Stimulated activated naive CD8-positive, alpha-beta T cell treated with anti-CD3 and anti-CD28 coated beads, Interleukin-15, Interleukin-2, amounts not matched to agents 100 ng/mL and 50 ng/mL, for 24 hours (primary cell): ENCODE data around the gene PLPPR1.
"Not testable (repeated sequence)": the region's sequence is repeated elsewhere in the genome, so short reads cannot be mapped to it uniquely, and the experiment has no call there.

ENCODE experiments used
- H3K27ac Mint-ChIP-seq: one replicate; pipeline ENCODE4 v1.8.0; 2021; ENCODE audit warnings: mild to moderate bottlenecking, mixed read lengths
- H3K27me3 Mint-ChIP-seq: one replicate; pipeline ENCODE4 v1.8.0; 2021; ENCODE audit warnings: mixed read lengths
- H3K36me3 Mint-ChIP-seq: one replicate; pipeline ENCODE4 v1.8.0; 2021; ENCODE audit warnings: low read depth, mixed read lengths
- H3K4me1 Mint-ChIP-seq: one replicate; pipeline ENCODE4 v1.8.0; 2021; ENCODE audit warnings: low read depth, mixed read lengths
- H3K4me3 Mint-ChIP-seq: one replicate; pipeline ENCODE4 v1.8.0; 2021; ENCODE audit warnings: mild to moderate bottlenecking, mixed read lengths
- H3K9me3 Mint-ChIP-seq: one replicate; pipeline ENCODE4 v1.8.0; 2021; ENCODE audit warnings: mixed read lengths

The PLPPR1 gene

DNA sequence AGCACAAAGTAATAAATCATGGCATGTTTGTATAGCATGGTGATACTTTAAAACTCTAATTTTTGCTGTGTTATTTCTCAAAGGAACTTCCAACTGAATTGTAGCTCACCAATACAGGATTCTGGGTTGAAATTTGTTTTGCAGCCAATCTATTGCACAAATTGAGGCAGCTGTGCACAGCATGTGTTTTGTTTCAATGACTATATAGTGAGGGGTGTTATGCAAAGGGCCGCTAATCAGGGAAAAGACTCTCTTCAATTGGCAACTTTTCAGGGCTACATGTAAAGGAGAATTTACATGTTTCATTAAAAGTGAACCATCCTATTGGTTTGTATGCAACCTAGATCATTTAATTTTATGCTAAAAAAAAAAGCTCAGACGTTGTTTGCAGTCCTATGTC lies 44.6 kb downstream of the PLPPR1 start:
- Mint-ChIP-seq H3K9me3 (no peaks in the 10 kb centered on the region), H3K36me3 (no peaks in the 10 kb centered on the region), H3K27me3 (no peaks in the 10 kb centered on the region), H3K4me3 (no peak overlapping the region), H3K4me1 (no peaks in the 10 kb centered on the region), H3K27ac (no peak overlapping the region)

DNA sequence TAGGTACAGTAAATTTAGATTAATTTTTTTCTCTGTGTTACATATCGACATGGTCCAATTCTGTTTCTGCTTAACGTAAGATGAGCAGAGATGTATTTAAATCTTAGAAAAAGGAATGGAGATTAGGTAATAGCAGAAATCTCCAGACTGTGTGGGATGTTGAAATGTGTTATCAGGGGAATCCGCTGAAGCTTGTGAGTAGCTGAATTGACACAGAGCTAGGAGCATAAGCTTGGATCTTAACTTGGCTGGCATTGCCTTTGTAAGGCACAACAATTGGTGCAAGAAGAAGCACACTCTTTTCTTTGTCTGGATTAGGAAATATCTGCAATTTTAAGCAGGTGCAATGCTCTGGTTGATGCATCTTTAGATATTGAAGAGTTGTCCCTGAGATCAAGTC lies 53.1 kb downstream of the PLPPR1 start:
- Mint-ChIP-seq H3K4me1 (no peaks in the 10 kb centered on the region), H3K27me3 (no peaks in the 10 kb centered on the region), H3K4me3 (no peak overlapping the region), H3K9me3 (no peaks in the 10 kb centered on the region), H3K27ac (no peak overlapping the region), H3K36me3 (no peaks in the 10 kb centered on the region)

DNA sequence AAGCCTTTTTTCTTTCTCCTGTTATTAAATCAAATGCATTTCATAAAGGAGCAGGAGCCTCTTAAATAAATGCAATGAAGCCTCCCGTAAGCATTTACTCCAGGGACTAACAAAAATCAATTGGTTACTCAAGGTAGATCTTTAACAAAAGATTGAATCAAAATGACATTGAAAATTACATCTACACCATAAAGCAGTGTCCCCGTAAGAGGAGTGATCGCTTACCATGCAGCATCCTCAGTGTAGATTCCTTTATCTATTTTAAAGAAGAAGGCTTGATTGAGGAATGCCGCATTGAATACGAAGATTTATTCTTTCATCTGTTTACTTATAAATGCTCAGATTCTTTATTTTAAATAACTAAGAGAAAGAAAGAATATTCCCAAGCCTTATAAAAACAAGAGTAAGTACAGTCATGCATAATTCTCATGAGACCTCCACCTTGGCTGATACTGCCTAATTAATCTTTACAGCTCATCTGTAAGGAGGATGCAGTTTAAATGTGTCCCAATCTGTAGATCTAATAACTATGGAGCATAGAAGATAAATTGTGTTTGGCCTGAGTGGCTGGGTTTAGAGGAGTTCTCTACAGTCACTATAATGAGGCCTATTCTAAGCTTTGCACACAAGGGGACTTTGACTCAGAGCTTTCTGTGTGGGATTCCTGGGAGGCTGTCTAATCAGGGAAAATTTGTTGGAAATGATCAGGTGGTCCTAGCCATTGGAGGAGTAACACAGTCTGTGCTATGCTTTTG lies 55.1 kb downstream of the PLPPR1 start:
- H3K27ac Mint-ChIP-seq, result no peak overlapping the region
- H3K36me3 Mint-ChIP-seq, result no peaks in the 10 kb centered on the region
- H3K4me3 Mint-ChIP-seq, result no peak overlapping the region
- no peaks in the 10 kb centered on the region for H3K27me3 Mint-ChIP-seq
- no peaks in the 10 kb centered on the region for H3K9me3 Mint-ChIP-seq
- H3K4me1 Mint-ChIP-seq, result no peaks in the 10 kb centered on the region

DNA sequence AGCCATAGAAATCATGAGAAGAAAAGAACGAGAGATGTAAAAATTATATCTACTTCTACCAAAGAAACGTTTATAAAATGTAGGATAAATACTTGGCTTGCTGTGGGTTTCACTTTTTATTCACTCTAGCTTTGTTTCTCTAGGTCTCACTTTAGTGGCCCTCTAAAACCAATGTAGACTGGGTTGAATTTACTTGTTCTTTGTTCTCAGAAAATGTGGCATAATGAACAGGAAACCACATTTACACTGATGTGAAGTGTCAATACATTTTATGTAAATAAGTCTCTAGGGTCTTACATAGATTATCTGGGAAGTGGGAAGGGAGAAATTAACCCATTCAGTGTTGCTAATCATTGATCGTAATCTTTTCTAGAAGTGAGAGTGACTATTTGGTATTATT lies 58.9 kb downstream of the PLPPR1 start:
- Mint-ChIP-seq H3K9me3 (no peaks in the 10 kb centered on the region), H3K4me3 (no peak overlapping the region), H3K4me1 (no peaks in the 10 kb centered on the region), H3K36me3 (no peaks in the 10 kb centered on the region), H3K27me3 (no peaks in the 10 kb centered on the region), H3K27ac (no peak overlapping the region)

DNA sequence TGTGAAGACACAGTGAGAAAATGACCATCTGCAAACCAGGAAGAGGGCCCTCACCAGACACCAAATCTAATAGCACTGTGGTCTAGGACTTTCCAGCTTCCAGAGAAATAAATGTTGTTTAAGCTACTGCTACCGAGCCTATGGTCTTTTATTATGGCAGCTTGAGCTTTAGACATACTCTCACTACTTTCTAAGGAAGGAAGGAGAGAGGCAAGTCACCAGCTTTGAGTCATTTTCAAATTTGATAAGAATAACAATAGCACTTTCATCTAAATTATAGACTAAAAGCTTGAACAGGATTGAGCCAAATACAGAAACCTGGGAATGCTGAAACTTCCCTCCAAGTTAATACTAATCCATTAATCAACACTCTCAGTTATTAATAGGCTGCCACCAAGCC lies 64.4 kb downstream of the PLPPR1 start:
- no peak overlapping the region for H3K4me3 Mint-ChIP-seq
- H3K27me3 Mint-ChIP-seq, result peaks cover 7% of the 10 kb centered on the region
- H3K27ac Mint-ChIP-seq, result no peak overlapping the region
- H3K36me3 Mint-ChIP-seq, result no peaks in the 10 kb centered on the region
- H3K4me1 Mint-ChIP-seq, result no peaks in the 10 kb centered on the region
- peaks cover 5% of the 10 kb centered on the region for H3K9me3 Mint-ChIP-seq

DNA sequence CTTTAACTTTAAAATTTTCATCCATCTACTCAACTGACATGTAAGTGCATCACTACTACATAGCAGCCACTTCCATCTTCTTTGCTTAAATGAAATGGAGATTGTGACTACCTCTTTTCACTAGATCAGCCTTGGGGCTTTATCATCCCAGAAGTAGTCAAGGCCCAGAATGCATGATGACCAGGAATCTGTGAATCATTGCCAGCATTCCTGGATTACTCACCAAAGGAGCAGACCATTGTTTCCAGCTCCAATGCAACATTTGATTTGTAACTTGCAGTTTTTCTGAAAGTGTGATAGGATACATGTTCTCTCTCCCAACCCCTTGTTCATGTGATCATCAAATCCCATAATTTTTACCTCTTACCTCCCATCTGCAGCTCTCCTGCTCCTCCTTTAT lies 65.1 kb downstream of the PLPPR1 start:
- Mint-ChIP-seq H3K36me3 (no peaks in the 10 kb centered on the region), H3K9me3 (peaks cover 5% of the 10 kb centered on the region), H3K4me3 (no peak overlapping the region), H3K4me1 (no peaks in the 10 kb centered on the region), H3K27me3 (peaks cover 7% of the 10 kb centered on the region), H3K27ac (no peak overlapping the region)

DNA sequence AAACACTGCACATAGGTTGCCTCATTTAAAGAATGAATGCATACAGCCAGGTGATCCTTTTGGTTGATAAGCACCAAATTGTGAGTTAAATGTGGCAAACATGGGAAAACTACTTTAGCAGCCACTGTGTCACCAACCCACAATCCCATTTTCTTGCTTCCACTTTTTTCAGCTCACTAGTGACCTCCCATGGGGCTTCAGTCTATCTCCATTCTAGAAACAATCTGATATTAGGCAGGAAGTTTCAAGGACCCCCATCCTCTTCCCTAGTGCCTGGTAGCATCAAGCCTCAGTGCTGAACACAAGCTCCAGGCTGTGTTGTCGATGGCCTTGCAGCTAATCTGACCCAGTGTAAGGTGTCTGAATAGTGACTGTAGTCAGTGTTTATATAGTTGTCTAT lies 66.2 kb downstream of the PLPPR1 start:
- Mint-ChIP-seq H3K27ac (no peak overlapping the region), H3K36me3 (no peaks in the 10 kb centered on the region), H3K27me3 (peaks cover 7% of the 10 kb centered on the region), H3K9me3 (peaks cover 5% of the 10 kb centered on the region), H3K4me1 (no peaks in the 10 kb centered on the region), H3K4me3 (no peak overlapping the region)

DNA sequence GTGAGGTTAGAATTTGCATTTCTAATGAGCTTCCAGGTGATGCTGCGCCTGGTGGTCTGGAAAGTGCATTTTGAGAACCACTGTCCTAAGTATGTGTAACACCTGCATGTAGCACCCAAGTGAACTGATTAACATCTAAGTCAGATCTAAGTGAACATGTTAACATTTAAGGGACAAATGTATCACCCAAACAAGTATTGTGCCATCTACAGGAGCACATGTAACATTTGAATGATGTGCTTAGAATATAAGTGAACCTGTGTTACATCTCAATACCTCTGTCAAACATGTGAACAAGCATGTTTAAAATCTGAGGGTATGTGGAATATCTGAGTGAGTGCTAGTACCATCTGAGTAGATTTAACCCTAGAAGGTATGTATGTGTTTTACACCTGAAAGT lies 68.7 kb downstream of the PLPPR1 start:
- peaks cover 5% of the 10 kb centered on the region for H3K9me3 Mint-ChIP-seq
- H3K36me3 Mint-ChIP-seq, result no peaks in the 10 kb centered on the region

DNA sequence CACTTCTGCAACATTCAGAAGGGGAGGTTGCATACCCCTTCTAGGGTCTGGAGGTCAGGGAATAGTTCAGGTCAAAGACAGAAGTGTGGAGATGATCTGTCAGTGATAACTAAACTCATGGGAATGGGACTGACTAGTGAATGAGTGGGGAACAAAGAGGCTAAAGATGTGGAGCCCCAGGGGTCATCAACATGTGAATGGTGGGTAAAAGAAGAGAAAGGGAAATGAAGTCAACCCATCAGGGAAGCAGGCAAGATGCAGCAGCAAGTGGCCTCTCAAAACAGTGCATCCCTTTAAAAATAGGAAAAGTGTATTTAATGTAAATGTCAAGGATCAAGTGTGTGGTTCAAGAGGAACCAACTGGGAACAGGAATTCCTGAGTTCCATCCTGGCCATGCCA lies 69.9 kb downstream of the PLPPR1 start:
- Mint-ChIP-seq H3K27me3 (peaks cover 7% of the 10 kb centered on the region), H3K9me3 (peaks cover 5% of the 10 kb centered on the region), H3K4me1 (no peaks in the 10 kb centered on the region), H3K27ac (no peak overlapping the region), H3K36me3 (no peaks in the 10 kb centered on the region), H3K4me3 (no peak overlapping the region)

More for the DNA sequence above, 68.7 kb downstream of the PLPPR1 start:
- H3K4me1 Mint-ChIP-seq, result no peaks in the 10 kb centered on the region
- H3K27me3 Mint-ChIP-seq, result peaks cover 7% of the 10 kb centered on the region
- no peak overlapping the region for H3K27ac Mint-ChIP-seq
- no peak overlapping the region for H3K4me3 Mint-ChIP-seq

DNA sequence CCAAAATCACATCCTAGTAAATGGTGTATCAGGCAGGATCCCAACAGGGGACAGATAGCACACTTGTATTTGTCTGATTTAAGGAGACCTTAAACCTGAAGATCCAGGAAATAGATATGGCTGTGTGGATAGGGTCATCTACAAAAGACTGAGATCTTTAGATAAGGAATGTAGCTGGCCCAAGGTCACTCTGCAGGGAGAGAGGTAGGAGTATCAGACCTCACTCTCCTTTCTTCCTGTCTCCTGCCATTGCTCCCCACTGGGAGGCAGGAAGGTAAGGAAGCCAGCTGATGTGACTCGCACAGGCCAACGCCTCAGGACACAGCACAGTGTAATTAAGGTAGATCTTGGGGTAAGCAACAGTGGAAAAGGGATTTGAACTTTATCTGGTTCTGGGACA lies 85.8 kb downstream of the PLPPR1 start:
- no peak overlapping the region for H3K27ac Mint-ChIP-seq
- H3K27me3 Mint-ChIP-seq, result peaks cover 7% of the 10 kb centered on the region
- no peaks in the 10 kb centered on the region for H3K36me3 Mint-ChIP-seq
- no peak overlapping the region for H3K4me3 Mint-ChIP-seq
- no peaks in the 10 kb centered on the region for H3K9me3 Mint-ChIP-seq
- no peaks in the 10 kb centered on the region for H3K4me1 Mint-ChIP-seq

DNA sequence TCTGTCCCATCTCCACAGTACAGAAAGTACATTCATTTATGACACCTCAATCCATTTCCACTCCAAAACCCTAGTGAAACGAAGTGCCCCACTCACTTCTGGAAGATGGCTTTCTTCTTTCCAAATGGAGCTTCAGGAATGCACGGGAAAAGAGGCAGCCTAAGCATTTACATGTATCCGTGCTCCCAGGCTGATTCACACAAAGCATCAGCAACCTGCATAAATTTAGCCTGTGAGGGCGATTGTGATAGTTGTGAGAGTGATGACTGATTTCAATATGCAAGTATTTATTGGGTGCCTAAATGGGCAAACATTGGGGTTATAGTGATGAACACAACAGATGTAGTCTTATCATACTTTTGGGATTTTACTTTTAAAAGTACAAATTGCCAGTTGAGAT lies 86.6 kb downstream of the PLPPR1 start:
- no peaks in the 10 kb centered on the region for H3K4me1 Mint-ChIP-seq
- H3K9me3 Mint-ChIP-seq, result no peaks in the 10 kb centered on the region
- peaks cover 7% of the 10 kb centered on the region for H3K27me3 Mint-ChIP-seq
- H3K27ac Mint-ChIP-seq, result no peak overlapping the region
- no peaks in the 10 kb centered on the region for H3K36me3 Mint-ChIP-seq
- no peak overlapping the region for H3K4me3 Mint-ChIP-seq

DNA sequence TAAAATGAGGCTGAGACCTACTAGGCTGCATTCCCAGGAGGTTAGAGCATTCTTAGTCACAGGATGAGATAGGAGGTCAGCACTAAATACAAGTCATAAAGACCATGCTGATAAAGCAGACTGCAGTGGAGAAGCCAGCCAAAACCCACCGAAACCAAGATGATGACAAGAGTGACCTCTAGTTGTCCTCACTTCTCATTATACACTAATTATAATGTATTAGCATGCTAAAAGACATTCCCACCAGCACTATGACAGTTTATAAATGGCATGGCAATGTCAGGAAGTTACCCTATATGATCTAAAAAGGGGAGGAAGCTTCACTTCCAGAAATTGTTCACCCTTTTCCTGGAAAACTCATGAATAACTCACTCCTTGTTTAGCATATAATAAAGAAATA lies 88.6 kb downstream of the PLPPR1 start:
- no peaks in the 10 kb centered on the region for H3K4me1 Mint-ChIP-seq
- H3K36me3 Mint-ChIP-seq, result no peaks in the 10 kb centered on the region
- H3K27me3 Mint-ChIP-seq, result peaks cover 7% of the 10 kb centered on the region
- H3K27ac Mint-ChIP-seq, result no peak overlapping the region
- H3K9me3 Mint-ChIP-seq, result no peaks in the 10 kb centered on the region
- H3K4me3 Mint-ChIP-seq, result no peak overlapping the region

DNA sequence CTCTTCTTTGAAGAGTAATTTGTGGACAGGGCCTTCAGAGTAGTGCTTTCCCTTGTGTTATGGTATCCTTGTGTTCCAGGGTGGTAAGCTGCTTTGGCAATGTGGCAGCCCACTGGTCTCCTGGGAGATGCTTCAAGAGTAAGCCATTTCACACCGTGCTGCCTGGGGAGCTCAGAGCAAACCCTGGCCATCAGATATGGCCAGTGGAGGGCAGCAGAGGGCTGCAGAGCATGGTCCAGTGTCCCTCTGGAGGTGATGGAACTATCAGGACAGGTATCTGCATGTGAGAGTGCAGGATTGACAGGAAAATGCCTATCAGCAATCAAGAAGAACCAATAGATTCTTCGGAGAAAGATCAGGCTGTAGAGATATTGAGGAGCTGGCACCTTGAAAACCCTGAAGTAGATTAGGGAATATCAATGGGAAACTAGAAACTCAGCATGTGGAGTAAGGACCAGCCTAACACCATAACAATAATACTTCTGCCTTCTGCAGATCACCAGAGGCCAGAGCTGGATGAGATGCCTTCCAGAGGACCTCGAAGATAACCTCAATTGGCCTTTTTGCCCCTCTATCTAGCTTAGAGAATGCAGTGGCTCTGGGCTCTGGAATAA lies 90.8 kb downstream of the PLPPR1 start:
- peaks cover 7% of the 10 kb centered on the region for H3K27me3 Mint-ChIP-seq
- no peaks in the 10 kb centered on the region for H3K4me1 Mint-ChIP-seq
- H3K4me3 Mint-ChIP-seq, result no peak overlapping the region
- no peaks in the 10 kb centered on the region for H3K36me3 Mint-ChIP-seq
- no peak overlapping the region for H3K27ac Mint-ChIP-seq
- peaks cover 4% of the 10 kb centered on the region for H3K9me3 Mint-ChIP-seq

DNA sequence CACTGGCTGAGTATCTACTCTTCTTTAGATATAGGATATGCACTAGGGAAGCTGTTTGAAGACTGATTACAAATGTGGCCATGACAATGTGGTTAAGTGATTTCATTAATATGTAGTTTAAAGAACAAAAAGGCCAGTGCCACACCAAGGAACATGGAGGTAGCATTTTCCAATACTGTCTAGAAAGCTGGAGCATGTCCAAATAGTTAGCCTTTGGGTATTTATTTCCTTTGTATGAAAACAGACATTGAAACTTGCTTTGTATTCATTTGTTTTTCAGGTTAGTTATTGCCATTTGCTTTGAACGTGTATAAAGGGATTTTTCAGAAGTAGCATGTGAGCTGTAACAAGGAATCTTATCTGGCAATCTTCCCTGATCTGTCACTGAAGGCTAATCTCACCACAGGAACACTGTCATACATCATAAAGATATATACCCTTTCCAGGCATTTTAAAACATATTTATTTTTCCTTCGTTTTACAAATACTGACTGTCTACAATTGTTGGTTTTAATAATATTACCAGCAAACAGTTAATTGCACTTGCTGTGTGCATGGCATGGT lies 93.4 kb downstream of the PLPPR1 start:
- Mint-ChIP-seq H3K9me3 (peaks cover 7% of the 10 kb centered on the region), H3K4me3 (no peak overlapping the region), H3K27ac (no peak overlapping the region), H3K36me3 (no peaks in the 10 kb centered on the region), H3K27me3 (peaks cover 7% of the 10 kb centered on the region), H3K4me1 (no peaks in the 10 kb centered on the region)

DNA sequence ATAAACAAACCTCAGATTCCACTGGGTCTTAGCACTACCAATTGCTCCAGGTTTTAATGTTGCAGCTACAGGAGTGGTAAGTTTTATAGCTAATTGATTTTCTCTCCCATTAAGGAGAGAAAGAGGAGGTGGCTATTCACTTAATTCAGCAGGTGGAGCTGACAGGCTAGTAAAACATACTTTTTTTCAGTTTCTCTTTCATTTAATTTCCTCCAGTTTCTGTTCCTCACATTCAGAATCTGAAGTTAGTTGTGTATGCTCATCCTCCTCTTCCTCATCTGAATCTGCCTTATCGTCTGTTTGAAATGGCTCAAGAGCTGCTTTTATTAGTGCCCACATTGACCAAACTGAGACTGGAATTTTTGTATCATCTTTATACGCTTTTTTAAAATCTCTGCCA lies 98.0 kb downstream of the PLPPR1 start:
- H3K27ac Mint-ChIP-seq, result no peak overlapping the region
- no peaks in the 10 kb centered on the region for H3K4me1 Mint-ChIP-seq
- H3K9me3 Mint-ChIP-seq, result peaks cover 11% of the 10 kb centered on the region
- no peaks in the 10 kb centered on the region for H3K27me3 Mint-ChIP-seq
- H3K4me3 Mint-ChIP-seq, result no peak overlapping the region
- no peaks in the 10 kb centered on the region for H3K36me3 Mint-ChIP-seq

DNA sequence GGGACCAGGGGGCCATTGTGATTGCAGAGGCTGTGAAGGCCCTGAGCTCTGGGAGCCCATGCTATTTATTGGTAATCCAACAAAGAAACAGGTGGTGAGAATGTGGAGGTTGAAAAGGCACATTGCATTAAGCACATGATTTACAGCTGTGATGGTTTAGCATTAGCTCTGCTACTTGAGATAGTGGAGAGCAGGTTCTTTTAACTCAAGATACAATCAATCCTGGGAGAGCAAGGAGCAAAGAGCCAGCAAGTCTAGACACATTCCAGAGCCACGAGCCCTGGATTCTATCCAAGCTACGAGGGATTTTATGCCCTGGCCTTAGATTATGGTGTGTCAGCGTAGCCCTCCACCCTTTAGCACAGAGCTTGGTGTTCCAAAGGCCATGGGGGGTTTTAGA lies 98.8 kb downstream of the PLPPR1 start:
- H3K36me3 Mint-ChIP-seq, H3K4me3 Mint-ChIP-seq, H3K27me3 Mint-ChIP-seq, H3K4me1 Mint-ChIP-seq, H3K27ac Mint-ChIP-seq: not testable (repeated sequence)
- H3K9me3 Mint-ChIP-seq, result peaks cover 11% of the 10 kb centered on the region
